ENCODE results near the gene TNN. TPM values are rescaled to one million over a fixed set of nuclear protein-coding genes. Genes with fewer than 3 reads are reported as not detected.
A peak's percentile ranks its signal among the peaks of the same experiment; 100 is the strongest.

TNN gene
- total RNA-seq, 3 donors from 2014 or later (not counting 1 experiment from before 2014, with no cell fraction given) = not detected

- DNase-seq = no peak
- H3K27me3 Mint-ChIP-seq (ENCODE audit: low read depth in 2 of 2) = no peaks in the 10 kb centered on the region
- Histone ChIP-seq H3K4me3 (ENCODE audit: low read length) (no peak overlapping the region), H3K27me3 (ENCODE audit: control insufficient read depth, insufficient read depth, low read length) (no peaks in the 10 kb centered on the region), H3K9me3 (ENCODE audit: control insufficient read depth, insufficient read depth, low read length) (no peaks in the 10 kb centered on the region), H3K27ac (ENCODE audit: low read length) (no peak overlapping the region), H3K4me1 (ENCODE audit: control insufficient read depth, insufficient read depth, low read length) (peaks cover 26% of the 10 kb centered on the region), H3K36me3 (ENCODE audit: control insufficient read depth, insufficient read depth, low read length) (peaks cover 8% of the 10 kb centered on the region)
- H3K4me3 Mint-ChIP-seq = no peak overlapping the region
- 83% methylated on average over 1 of the region's 1 CpG for WGBS (ENCODE audit: insufficient coverage)
- peaks cover 6% of the 10 kb centered on the region for H3K36me3 Mint-ChIP-seq
- no peak for TF ChIP-seq CTCF (IDR thresholded peaks at IDR 0.05)
- no peaks in the 10 kb centered on the region for H3K9me3 Mint-ChIP-seq
- peak overlapping the region in 1 of 2 donors; percentile 10 for H3K27ac Mint-ChIP-seq
- peaks cover 88% of the 10 kb centered on the region in 2 donors for H3K4me1 Mint-ChIP-seq
- ATAC-seq = no peak
- intact Hi-C loops (cut with micrococcal nuclease) = no loop called here
Measured at GRCh38 chr1:175185903-175186302, 118.3 kb downstream of the TNN start.

- Mint-ChIP-seq H3K9me3 (no peaks in the 10 kb centered on the region), H3K27me3 (ENCODE audit: low read depth in 2 of 2) (no peaks in the 10 kb centered on the region), H3K27ac (peak overlapping the region in 1 of 2 donors; percentile 5), H3K4me3 (no peak overlapping the region), H3K4me1 (peaks cover 88% of the 10 kb centered on the region in 2 donors), H3K36me3 (peaks cover 6% of the 10 kb centered on the region)
- Histone ChIP-seq H3K9me3 (ENCODE audit: control insufficient read depth, insufficient read depth, low read length) (no peaks in the 10 kb centered on the region), H3K4me1 (ENCODE audit: control insufficient read depth, insufficient read depth, low read length) (peaks cover 32% of the 10 kb centered on the region), H3K4me3 (ENCODE audit: low read length) (no peak overlapping the region), H3K27ac (ENCODE audit: low read length) (no peak overlapping the region), H3K27me3 (ENCODE audit: control insufficient read depth, insufficient read depth, low read length) (no peaks in the 10 kb centered on the region), H3K36me3 (ENCODE audit: control insufficient read depth, insufficient read depth, low read length) (peaks cover 8% of the 10 kb centered on the region)
- ATAC-seq = no peak
- WGBS (ENCODE audit: insufficient coverage) = 90% methylated on average over 2 of the region's 2 CpGs
- no peak for DNase-seq
- TF ChIP-seq CTCF (IDR thresholded peaks at IDR 0.05) = no peak
- intact Hi-C loops (cut with micrococcal nuclease) = no loop called here
Measured at GRCh38 chr1:175186433-175187160, 119.0 kb downstream of the TNN start.

GRCh38 chr1:175188936-175189335, 121.3 kb downstream of the TNN start:
- DNase-seq = peak in 1 of 2 donors; percentile 73

More at GRCh38 chr1:175188936-175189335, 121.3 kb downstream of the TNN start:
- no peaks in the 10 kb centered on the region for H3K27me3 ChIP-seq (ENCODE audit: control insufficient read depth, insufficient read depth, low read length)
- Mint-ChIP-seq H3K36me3 (peaks cover 6% of the 10 kb centered on the region), H3K27me3 (ENCODE audit: low read depth in 2 of 2) (no peaks in the 10 kb centered on the region), H3K27ac (peak overlapping the region; percentile 27 to 59), H3K9me3 (no peaks in the 10 kb centered on the region), H3K4me1 (peaks cover 66 to 72% of the 10 kb centered on the region in 2 donors), H3K4me3 (peak overlapping the region; percentile 96)
- peaks cover 8% of the 10 kb centered on the region for H3K36me3 ChIP-seq (ENCODE audit: control insufficient read depth, insufficient read depth, low read length)
- TF ChIP-seq CTCF (IDR thresholded peaks at IDR 0.05) = no peak
- WGBS (ENCODE audit: insufficient coverage) = 21% methylated on average over 2 of the region's 2 CpGs
- peak overlapping the region; percentile 58 for H3K27ac ChIP-seq (ENCODE audit: low read length)
- H3K9me3 ChIP-seq (ENCODE audit: control insufficient read depth, insufficient read depth, low read length) = no peaks in the 10 kb centered on the region
- intact Hi-C loops (cut with micrococcal nuclease) = no loop called here
- peak; percentile 30 to 77 (median 31) for ATAC-seq
- peaks cover 41% of the 10 kb centered on the region for H3K4me1 ChIP-seq (ENCODE audit: control insufficient read depth, insufficient read depth, low read length)
- peak overlapping the region; percentile 8 for H3K4me3 ChIP-seq (ENCODE audit: low read length)

Measured in natural killer cell (primary cell).